HepG2 (cell line): ENCODE measurements around the gene GATC. TPM values are rescaled to one million over a fixed set of nuclear protein-coding genes. Genes with fewer than 3 reads are reported as not detected.
A peak's percentile ranks its signal among the peaks of the same experiment; 100 is the strongest.

Source experiments
- ASH2L ChIP-seq: fragments of 300-600, 200-600 bp; sonication (generic); IDR thresholded peaks from 2 replicates; pipeline ENCODE4 v1.7.0; 2017; ENCODE audit warnings: low read depth, mild to moderate bottlenecking, moderate library complexity, mixed read lengths, low read length; ENCODE audit not compliant: insufficient read length
- BORCS8-MEF2B ChIP-seq: sonication (generic); formaldehyde crosslinking; IDR thresholded peaks from 2 replicates; pipeline ENCODE4 v1.8.0; 2022; ENCODE audit warnings: mild to moderate bottlenecking, missing genetic modification reagents
- CHCHD3 ChIP-seq: sonication (generic); formaldehyde crosslinking; IDR thresholded peaks from 2 replicates; pipeline ENCODE4 v1.8.0; 2022; ENCODE audit warnings: mild to moderate bottlenecking, missing genetic modification reagents, moderate library complexity
- HIVEP1 ChIP-seq: sonication (generic); formaldehyde crosslinking; IDR thresholded peaks from 2 replicates; pipeline ENCODE4 v1.4.0; 2020; ENCODE audit warnings: mild to moderate bottlenecking, missing genetic modification reagents
- HMG20B ChIP-seq: conservative IDR thresholded peaks from 2 replicates; pipeline ENCODE4 v1.6.1; 2016; ENCODE audit warnings: missing genetic modification reagents, missing compliant biosample characterization
- HNRNPK ChIP-seq: fragments of 200-400 bp; formaldehyde crosslinking; IDR thresholded peaks from 2 replicates; pipeline ENCODE4 v1.6.1; 2018; ENCODE audit warnings: low read length, low read depth, moderate library complexity, mild to moderate bottlenecking; ENCODE audit not compliant: poor library complexity, severe bottlenecking
- KLF13 ChIP-seq: sonication (generic); formaldehyde crosslinking; IDR thresholded peaks from 2 replicates; pipeline ENCODE4 v1.4.0; 2020; ENCODE audit warnings: mild to moderate bottlenecking, missing genetic modification reagents
- NFE2 ChIP-seq: sonication (generic); formaldehyde crosslinking; IDR thresholded peaks from 2 replicates; pipeline ENCODE4 v1.4.0; 2020; ENCODE audit warnings: missing genetic modification reagents
- POLR2G ChIP-seq: fragments of 200-400 bp; formaldehyde crosslinking; IDR thresholded peaks from 2 replicates; pipeline ENCODE4 v1.6.1; 2018; ENCODE audit warnings: mild to moderate bottlenecking, low read depth, low read length, moderate library complexity
- REL ChIP-seq: sonication (generic); formaldehyde crosslinking; conservative IDR thresholded peaks from 2 replicates; pipeline ENCODE4 v1.8.0; 2022; ENCODE audit warnings: mild to moderate bottlenecking, missing genetic modification reagents, moderate library complexity
- RFX3 ChIP-seq: IDR thresholded peaks from 2 replicates; pipeline ENCODE4 v1.6.1; 2016; ENCODE audit warnings: missing biosample characterization, missing genetic modification reagents
- TARDBP ChIP-seq: sonication (generic); formaldehyde crosslinking; IDR thresholded peaks from 2 replicates; pipeline ENCODE4 v1.8.0; 2022; ENCODE audit warnings: mild to moderate bottlenecking, missing genetic modification reagents
- THAP11 ChIP-seq: IDR thresholded peaks from 2 replicates; pipeline ENCODE4 v1.6.1; 2016; ENCODE audit warnings: missing biosample characterization, missing genetic modification reagents
- ZBTB1 ChIP-seq: sonication (generic); formaldehyde crosslinking; IDR thresholded peaks from 2 replicates; pipeline ENCODE4 v1.4.0; 2020; ENCODE audit warnings: missing genetic modification reagents, borderline replicate concordance
- ZBTB44 ChIP-seq: sonication (generic); formaldehyde crosslinking; IDR thresholded peaks from 2 replicates; pipeline ENCODE4 v1.4.0; 2020; ENCODE audit warnings: missing genetic modification reagents
- ZNF101 ChIP-seq: sonication (generic); formaldehyde crosslinking; IDR thresholded peaks from 2 replicates; pipeline ENCODE4 v1.4.0; 2020; ENCODE audit warnings: mild to moderate bottlenecking, low read depth, missing genetic modification reagents, borderline replicate concordance
- ZNF350 ChIP-seq: sonication (generic); formaldehyde crosslinking; IDR thresholded peaks from 2 replicates; pipeline ENCODE4 v1.4.0; 2020; ENCODE audit warnings: mild to moderate bottlenecking, low read depth, missing genetic modification reagents, borderline replicate concordance
- ZNF354B ChIP-seq: sonication (generic); formaldehyde crosslinking; IDR thresholded peaks from 2 replicates; pipeline ENCODE4 v1.8.0; 2022; ENCODE audit warnings: mild to moderate bottlenecking, missing genetic modification reagents
- ZNF552 ChIP-seq: sonication (generic); formaldehyde crosslinking; IDR thresholded peaks from 2 replicates; pipeline ENCODE4 v1.9.0; 2022; ENCODE audit warnings: missing genetic modification reagents, mild to moderate bottlenecking, borderline replicate concordance
- ZNF770 ChIP-seq: sonication (generic); formaldehyde crosslinking; IDR thresholded peaks from 2 replicates; pipeline ENCODE4 v1.5.0; 2020; ENCODE audit warnings: mild to moderate bottlenecking, missing genetic modification reagents
- ZNF792 ChIP-seq: IDR thresholded peaks from 2 replicates; pipeline ENCODE4 v1.6.1; 2016
- polyA plus RNA-seq, 8 experiments: library from polyadenylated mRNA; depleted of rRNA in 3 of 8; stranded (reverse) in 7 of 8; unstranded in 1 of 8; fragments of >200 nt; fragmentation: Illumina TruSeq in 4 of 8; extraction: Trizol in 4 of 8; gene quantifications; 2 replicates each; pipeline versions ENCODE4 v1.2.1 to v1.2.3, GENCODE V29; 2011 to 2016; ENCODE audit warnings: low read depth in 4 of 8, missing spikeins in 1 of 8, mixed read lengths in 1 of 8; ENCODE audit not compliant: insufficient read depth in 1 of 8
- total RNA-seq, 5 experiments: library from RNA; depleted of rRNA; stranded (reverse); fragments of >200 nt; fragmentation: Illumina TruSeq; extraction: Trizol; gene quantifications; 2 replicates each; pipeline ENCODE4 v1.2.3, GENCODE V29; 2016; ENCODE audit warnings: low read depth in 1 of 5
- TF ChIP-seq, protein P1 (sequence below): sonication (generic); formaldehyde crosslinking; IDR thresholded peaks from 2 replicates; pipeline ENCODE4 v1.4.0; 2020; ENCODE audit warnings: mild to moderate bottlenecking, missing genetic modification reagents
- TF ChIP-seq, protein P2 (sequence below): IDR thresholded peaks from 2 replicates; pipeline ENCODE4 v1.6.1; 2012; ENCODE audit warnings: inconsistent platforms
- TF ChIP-seq, protein P3 (sequence below): sonication (generic); formaldehyde crosslinking; IDR thresholded peaks from 2 replicates; pipeline ENCODE4 v1.8.1; 2023; ENCODE audit warnings: mild to moderate bottlenecking, missing genetic modification reagents
- TF ChIP-seq, protein P4 (sequence below): sonication (generic); formaldehyde crosslinking; IDR thresholded peaks from 2 replicates; pipeline ENCODE4 v1.8.0; 2022; ENCODE audit warnings: missing genetic modification reagents, low read depth, mild to moderate bottlenecking, borderline replicate concordance

Gene GATC
- total and polyA plus RNA-seq, 2 of the 13 experiments (the other 11 are each of a cell fraction or from before 2014, with no cell fraction given) = 17.7 to 29.7 TPM

- TF ChIP-seq ZNF354B (CRISPR knock-in tag) (no peak), HMG20B (no peak), RFX3 (no peak), ZNF792 (CRISPR knock-in tag) (no peak), HIVEP1 (CRISPR knock-in tag) (peak; percentile 50; the same call in 1 of the 2 replicates), POLR2G (no peak), TARDBP (CRISPR knock-in tag) (no peak), REL (CRISPR knock-in tag) (0 out of 2 replicates have a peak, but pooled peaks have one; percentile 23), HNRNPK (peak; percentile 41), ZBTB1 (no peak), ZNF552 (no peak), KLF13 (CRISPR knock-in tag) (no peak), ZNF770 (CRISPR knock-in tag) (no peak), ZBTB44 (CRISPR knock-in tag) (no peak), ZNF350 (CRISPR knock-in tag) (no peak), ASH2L (peak; percentile 21), BORCS8-MEF2B (CRISPR knock-in tag) (no peak), NFE2 (CRISPR knock-in tag) (no peak), THAP11 (CRISPR knock-in tag) (no peak), CHCHD3 (CRISPR knock-in tag) (no peak), ZNF101 (CRISPR knock-in tag) (no peak)
- TF ChIP-seq, protein P1, sequence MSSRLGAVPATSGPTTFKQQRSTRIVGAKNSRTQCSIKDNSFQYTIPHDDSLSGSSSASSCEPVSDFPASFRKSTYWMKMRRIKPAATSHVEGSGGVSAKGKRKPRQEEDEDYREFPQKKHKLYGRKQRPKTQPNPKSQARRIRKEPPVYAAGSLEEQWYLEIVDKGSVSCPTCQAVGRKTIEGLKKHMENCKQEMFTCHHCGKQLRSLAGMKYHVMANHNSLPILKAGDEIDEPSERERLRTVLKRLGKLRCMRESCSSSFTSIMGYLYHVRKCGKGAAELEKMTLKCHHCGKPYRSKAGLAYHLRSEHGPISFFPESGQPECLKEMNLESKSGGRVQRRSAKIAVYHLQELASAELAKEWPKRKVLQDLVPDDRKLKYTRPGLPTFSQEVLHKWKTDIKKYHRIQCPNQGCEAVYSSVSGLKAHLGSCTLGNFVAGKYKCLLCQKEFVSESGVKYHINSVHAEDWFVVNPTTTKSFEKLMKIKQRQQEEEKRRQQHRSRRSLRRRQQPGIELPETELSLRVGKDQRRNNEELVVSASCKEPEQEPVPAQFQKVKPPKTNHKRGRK (CRISPR knock-in tag) = no peak
- TF ChIP-seq, protein P2, sequence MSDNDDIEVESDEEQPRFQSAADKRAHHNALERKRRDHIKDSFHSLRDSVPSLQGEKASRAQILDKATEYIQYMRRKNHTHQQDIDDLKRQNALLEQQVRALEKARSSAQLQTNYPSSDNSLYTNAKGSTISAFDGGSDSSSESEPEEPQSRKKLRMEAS = no peak
- TF ChIP-seq, protein P3, sequence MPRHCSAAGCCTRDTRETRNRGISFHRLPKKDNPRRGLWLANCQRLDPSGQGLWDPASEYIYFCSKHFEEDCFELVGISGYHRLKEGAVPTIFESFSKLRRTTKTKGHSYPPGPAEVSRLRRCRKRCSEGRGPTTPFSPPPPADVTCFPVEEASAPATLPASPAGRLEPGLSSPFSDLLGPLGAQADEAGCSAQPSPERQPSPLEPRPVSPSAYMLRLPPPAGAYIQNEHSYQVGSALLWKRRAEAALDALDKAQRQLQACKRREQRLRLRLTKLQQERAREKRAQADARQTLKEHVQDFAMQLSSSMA (CRISPR knock-in tag) = no peak
- TF ChIP-seq, protein P4, sequence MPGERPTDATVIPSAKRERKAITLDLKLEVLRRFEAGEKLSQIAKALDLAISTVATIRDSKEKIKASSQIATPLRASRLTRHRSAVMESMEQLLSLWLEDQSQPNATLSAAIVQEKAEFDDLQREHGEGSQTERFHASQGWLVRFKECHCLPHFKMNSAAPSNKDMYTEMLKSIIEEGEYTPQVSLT (CRISPR knock-in tag) = no peak
Measured at GRCh38 chr12:120468821-120469449, 22.7 kb downstream of the GATC start (continued).
